HepG2 (cell line): ENCODE results near the gene ZFP36L2. TPM values are rescaled to one million over a fixed set of nuclear protein-coding genes. Genes with fewer than 3 reads are reported as not detected.

Experiments
- ATF7-NPFF ChIP-seq: sonication (generic); formaldehyde crosslinking; IDR thresholded peaks from 2 replicates; pipeline ENCODE4 v1.8.1; 2023; ENCODE audit warnings: mild to moderate bottlenecking, low read depth, missing genetic modification reagents, moderate library complexity
- GABPB1 ChIP-seq: IDR thresholded peaks from 2 replicates; pipeline ENCODE4 v1.6.1; 2016; ENCODE audit warnings: mild to moderate bottlenecking, missing genetic modification reagents, moderate library complexity, missing compliant biosample characterization
- HNF4G ChIP-seq, 2 experiments: sonication (generic) in 1 of 2; formaldehyde crosslinking in 1 of 2; IDR thresholded peaks; 2 replicates each; pipeline versions ENCODE4 v1.4.0 to v1.6.1; 2011 to 2020; ENCODE audit warnings: borderline replicate concordance in 2 of 2, low read depth in 2 of 2, mild to moderate bottlenecking in 2 of 2, low read length in 1 of 2, missing genetic modification reagents in 1 of 2, moderate library complexity in 1 of 2
- PHF20 ChIP-seq: sonication (generic); formaldehyde crosslinking; IDR thresholded peaks from 2 replicates; pipeline ENCODE4 v1.5.0; 2020; ENCODE audit warnings: mild to moderate bottlenecking, missing genetic modification reagents
- SOX6 ChIP-seq, 2 experiments: fragments of 450-650 bp in 1 of 2; sonication (generic) in 1 of 2; formaldehyde crosslinking in 1 of 2; IDR thresholded peaks; 2 replicates each; pipeline versions ENCODE4 v1.4.0 to v1.6.1; 2017 to 2020; ENCODE audit warnings: antibody characterized with exemption in 1 of 2, mild to moderate bottlenecking in 1 of 2, missing genetic modification reagents in 1 of 2
- U2AF1 ChIP-seq: fragments of 200-400 bp; formaldehyde crosslinking; optimal IDR thresholded peaks from 2 replicates; pipeline ENCODE3; 2017; ENCODE audit warnings: mild to moderate bottlenecking, low read depth, low read length
- ZNF547 ChIP-seq: sonication (generic); formaldehyde crosslinking; IDR thresholded peaks from 2 replicates; pipeline ENCODE4 v1.5.1; 2020; ENCODE audit warnings: mild to moderate bottlenecking, missing genetic modification reagents
- ZNF788 ChIP-seq: sonication (generic); formaldehyde crosslinking; IDR thresholded peaks from 2 replicates; pipeline ENCODE4 v1.5.0; 2020; ENCODE audit warnings: mild to moderate bottlenecking, missing genetic modification reagents, borderline replicate concordance
- polyA plus RNA-seq, 8 experiments: library from polyadenylated mRNA; depleted of rRNA in 3 of 8; stranded (reverse) in 7 of 8; unstranded in 1 of 8; fragments of >200 nt; fragmentation: Illumina TruSeq in 4 of 8; extraction: Trizol in 4 of 8; gene quantifications; 2 replicates each; pipeline versions ENCODE4 v1.2.1 to v1.2.3, GENCODE V29; 2011 to 2016; ENCODE audit warnings: low read depth in 4 of 8, missing spikeins in 1 of 8, mixed read lengths in 1 of 8; ENCODE audit not compliant: insufficient read depth in 1 of 8
- total RNA-seq, 5 experiments: library from RNA; depleted of rRNA; stranded (reverse); fragments of >200 nt; fragmentation: Illumina TruSeq; extraction: Trizol; gene quantifications; 2 replicates each; pipeline ENCODE4 v1.2.3, GENCODE V29; 2016; ENCODE audit warnings: low read depth in 1 of 5
- TF ChIP-seq, protein P1 (sequence below): sonication (generic); formaldehyde crosslinking; IDR thresholded peaks from 2 replicates; pipeline ENCODE4 v1.8.1; 2022; ENCODE audit warnings: low read depth, mild to moderate bottlenecking, missing genetic modification reagents
- TF ChIP-seq, protein P2 (sequence below): sonication (generic); formaldehyde crosslinking; IDR thresholded peaks from 2 replicates; pipeline ENCODE4 v1.4.0; 2020; ENCODE audit warnings: low read depth, mild to moderate bottlenecking, missing genetic modification reagents
- TF ChIP-seq, protein P3 (sequence below): sonication (generic); formaldehyde crosslinking; IDR thresholded peaks from one replicate; pipeline ENCODE4 v1.5.1; 2020; ENCODE audit warnings: mild to moderate bottlenecking, missing genetic modification reagents; ENCODE audit errors: not compliant biosample characterization
- TF ChIP-seq, protein P4 (sequence below): IDR thresholded peaks from 2 replicates; pipeline ENCODE4 v1.6.1; 2016; ENCODE audit warnings: low read depth, borderline replicate concordance

The ZFP36L2 gene
- total and polyA plus RNA-seq, 2 of the 13 experiments (the other 11 are each of a cell fraction or from before 2014, with no cell fraction given): 11.2 to 21.8 TPM

DNA sequence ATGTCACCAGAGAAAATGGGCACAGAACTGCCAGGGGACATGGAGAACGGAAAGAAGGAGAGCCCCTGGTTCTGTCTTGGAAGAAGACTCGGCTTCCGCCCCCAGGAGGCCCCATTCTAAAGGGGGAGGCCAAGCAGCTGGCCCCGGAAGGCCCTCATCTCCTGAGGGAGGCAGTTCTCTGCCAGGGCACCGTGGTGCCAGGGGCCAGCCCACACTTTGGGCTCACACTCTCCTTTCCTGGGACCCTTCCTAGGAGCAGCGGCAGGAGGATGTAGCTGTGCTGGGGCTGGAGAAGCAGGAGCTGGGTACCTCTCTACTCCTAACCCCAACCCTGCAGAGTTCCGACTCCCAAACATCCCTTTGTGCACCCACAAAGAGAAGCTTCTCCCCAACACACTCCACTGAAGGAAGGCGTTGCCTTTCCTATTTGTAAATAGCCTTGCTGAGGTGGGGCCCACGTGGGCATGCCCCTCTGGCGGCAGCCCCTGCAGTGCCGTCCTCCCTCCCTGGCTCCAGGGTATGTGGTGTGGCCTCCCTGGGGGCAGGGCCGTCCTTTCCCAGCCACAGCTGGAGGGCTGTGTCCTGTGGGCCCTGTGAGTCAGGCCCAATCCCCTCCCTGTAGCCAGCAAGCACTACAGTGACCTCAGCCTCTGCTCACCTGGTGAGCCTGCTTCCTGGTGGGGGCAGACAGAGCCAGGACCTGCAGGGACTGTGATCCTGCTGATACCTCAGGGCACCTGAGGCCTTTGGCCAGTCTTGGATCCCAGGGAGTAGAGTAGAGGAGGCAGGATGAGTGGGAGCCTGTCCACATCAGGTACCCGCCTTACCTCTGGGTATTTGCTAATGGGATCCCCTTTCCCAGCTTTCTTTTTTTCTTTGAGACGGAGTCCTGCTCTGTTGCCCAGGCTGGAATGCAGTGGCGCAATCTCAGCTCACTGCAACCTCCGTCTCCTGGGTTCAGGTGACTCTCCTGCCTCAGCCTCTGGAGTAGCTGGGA is 26.6 kb downstream of the ZFP36L2 start (continued):
- TF ChIP-seq, protein P1, sequence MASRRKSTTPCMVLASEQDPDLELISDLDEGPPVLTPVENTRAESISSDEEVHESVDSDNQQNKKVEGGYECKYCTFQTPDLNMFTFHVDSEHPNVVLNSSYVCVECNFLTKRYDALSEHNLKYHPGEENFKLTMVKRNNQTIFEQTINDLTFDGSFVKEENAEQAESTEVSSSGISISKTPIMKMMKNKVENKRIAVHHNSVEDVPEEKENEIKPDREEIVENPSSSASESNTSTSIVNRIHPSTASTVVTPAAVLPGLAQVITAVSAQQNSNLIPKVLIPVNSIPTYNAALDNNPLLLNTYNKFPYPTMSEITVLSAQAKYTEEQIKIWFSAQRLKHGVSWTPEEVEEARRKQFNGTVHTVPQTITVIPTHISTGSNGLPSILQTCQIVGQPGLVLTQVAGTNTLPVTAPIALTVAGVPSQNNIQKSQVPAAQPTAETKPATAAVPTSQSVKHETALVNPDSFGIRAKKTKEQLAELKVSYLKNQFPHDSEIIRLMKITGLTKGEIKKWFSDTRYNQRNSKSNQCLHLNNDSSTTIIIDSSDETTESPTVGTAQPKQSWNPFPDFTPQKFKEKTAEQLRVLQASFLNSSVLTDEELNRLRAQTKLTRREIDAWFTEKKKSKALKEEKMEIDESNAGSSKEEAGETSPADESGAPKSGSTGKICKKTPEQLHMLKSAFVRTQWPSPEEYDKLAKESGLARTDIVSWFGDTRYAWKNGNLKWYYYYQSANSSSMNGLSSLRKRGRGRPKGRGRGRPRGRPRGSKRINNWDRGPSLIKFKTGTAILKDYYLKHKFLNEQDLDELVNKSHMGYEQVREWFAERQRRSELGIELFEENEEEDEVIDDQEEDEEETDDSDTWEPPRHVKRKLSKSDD (CRISPR knock-in tag): 0 out of 2 replicates have a peak, but pooled peaks have one; percentile 38
- TF ChIP-seq GABPB1 (CRISPR knock-in tag) (peak; percentile 68; the same call in 1 of the 2 replicates), SOX6 (IDR thresholded peaks at IDR 0.05) (no peak), SOX6 (CRISPR knock-in tag; IDR thresholded peaks at IDR 0.05) (peak; percentile 57), ZNF788 (CRISPR knock-in tag) (peak; percentile 81; the same call in 1 of the 2 replicates), PHF20 (CRISPR knock-in tag) (peak; percentile 60), ATF7-NPFF (CRISPR knock-in tag) (no peak), HNF4G (IDR thresholded peaks at IDR 0.05; ENCODE audit: borderline replicate concordance, low read depth, low read length) (peak; percentile 5; the same call in 1 of the 2 replicates), HNF4G (CRISPR knock-in tag; IDR thresholded peaks at IDR 0.05; ENCODE audit: borderline replicate concordance, low read depth) (peak; percentile 46; the same call in 1 of the 2 replicates), ZNF547 (CRISPR knock-in tag) (peak; percentile 69), U2AF1 (no peak)
- TF ChIP-seq, protein P2, sequence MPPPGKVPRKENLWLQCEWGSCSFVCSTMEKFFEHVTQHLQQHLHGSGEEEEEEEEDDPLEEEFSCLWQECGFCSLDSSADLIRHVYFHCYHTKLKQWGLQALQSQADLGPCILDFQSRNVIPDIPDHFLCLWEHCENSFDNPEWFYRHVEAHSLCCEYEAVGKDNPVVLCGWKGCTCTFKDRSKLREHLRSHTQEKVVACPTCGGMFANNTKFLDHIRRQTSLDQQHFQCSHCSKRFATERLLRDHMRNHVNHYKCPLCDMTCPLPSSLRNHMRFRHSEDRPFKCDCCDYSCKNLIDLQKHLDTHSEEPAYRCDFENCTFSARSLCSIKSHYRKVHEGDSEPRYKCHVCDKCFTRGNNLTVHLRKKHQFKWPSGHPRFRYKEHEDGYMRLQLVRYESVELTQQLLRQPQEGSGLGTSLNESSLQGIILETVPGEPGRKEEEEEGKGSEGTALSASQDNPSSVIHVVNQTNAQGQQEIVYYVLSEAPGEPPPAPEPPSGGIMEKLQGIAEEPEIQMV: 0 out of 2 replicates have a peak, but pooled peaks have one; percentile 16
- TF ChIP-seq, protein P3, sequence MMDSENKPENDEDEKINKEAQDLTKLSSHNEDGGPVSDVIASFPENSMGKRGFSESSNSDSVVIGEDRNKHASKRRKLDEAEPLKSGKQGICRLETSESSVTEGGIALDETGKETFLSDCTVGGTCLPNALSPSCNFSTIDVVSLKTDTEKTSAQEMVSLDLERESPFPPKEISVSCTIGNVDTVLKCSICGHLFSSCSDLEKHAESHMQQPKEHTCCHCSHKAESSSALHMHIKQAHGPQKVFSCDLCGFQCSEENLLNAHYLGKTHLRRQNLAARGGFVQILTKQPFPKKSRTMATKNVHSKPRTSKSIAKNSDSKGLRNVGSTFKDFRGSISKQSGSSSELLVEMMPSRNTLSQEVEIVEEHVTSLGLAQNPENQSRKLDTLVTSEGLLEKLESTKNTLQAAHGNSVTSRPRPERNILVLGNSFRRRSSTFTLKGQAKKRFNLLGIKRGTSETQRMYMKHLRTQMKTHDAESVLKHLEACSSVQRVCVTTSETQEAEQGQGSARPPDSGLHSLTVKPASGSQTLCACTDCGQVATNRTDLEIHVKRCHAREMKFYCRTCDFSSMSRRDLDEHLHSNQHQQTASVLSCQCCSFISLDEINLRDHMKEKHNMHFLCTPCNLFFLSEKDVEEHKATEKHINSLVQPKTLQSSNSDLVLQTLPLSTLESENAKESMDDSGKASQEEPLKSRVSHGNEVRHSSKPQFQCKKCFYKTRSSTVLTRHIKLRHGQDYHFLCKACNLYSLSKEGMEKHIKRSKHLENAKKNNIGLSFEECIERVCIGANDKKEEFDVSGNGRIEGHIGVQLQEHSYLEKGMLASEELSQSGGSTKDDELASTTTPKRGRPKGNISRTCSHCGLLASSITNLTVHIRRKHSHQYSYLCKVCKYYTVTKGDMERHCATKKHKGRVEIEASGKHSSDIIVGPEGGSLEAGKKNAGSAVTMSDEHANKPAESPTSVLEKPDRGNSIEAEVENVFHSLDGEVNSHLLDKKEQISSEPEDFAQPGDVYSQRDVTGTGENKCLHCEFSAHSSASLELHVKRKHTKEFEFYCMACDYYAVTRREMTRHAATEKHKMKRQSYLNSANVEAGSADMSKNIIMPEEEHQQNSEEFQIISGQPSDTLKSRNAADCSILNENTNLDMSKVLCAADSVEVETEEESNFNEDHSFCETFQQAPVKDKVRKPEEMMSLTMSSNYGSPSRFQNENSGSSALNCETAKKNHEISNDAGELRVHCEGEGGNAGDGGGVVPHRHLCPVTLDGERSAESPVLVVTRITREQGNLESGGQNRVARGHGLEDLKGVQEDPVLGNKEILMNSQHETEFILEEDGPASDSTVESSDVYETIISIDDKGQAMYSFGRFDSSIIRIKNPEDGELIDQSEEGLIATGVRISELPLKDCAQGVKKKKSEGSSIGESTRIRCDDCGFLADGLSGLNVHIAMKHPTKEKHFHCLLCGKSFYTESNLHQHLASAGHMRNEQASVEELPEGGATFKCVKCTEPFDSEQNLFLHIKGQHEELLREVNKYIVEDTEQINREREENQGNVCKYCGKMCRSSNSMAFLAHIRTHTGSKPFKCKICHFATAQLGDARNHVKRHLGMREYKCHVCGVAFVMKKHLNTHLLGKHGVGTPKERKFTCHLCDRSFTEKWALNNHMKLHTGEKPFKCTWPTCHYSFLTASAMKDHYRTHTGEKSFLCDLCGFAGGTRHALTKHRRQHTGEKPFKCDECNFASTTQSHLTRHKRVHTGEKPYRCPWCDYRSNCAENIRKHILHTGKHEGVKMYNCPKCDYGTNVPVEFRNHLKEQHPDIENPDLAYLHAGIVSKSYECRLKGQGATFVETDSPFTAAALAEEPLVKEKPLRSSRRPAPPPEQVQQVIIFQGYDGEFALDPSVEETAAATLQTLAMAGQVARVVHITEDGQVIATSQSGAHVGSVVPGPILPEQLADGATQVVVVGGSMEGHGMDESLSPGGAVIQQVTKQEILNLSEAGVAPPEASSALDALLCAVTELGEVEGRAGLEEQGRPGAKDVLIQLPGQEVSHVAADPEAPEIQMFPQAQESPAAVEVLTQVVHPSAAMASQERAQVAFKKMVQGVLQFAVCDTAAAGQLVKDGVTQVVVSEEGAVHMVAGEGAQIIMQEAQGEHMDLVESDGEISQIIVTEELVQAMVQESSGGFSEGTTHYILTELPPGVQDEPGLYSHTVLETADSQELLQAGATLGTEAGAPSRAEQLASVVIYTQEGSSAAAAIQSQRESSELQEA (CRISPR knock-in tag): peak; percentile 75
- TF ChIP-seq, protein P4, sequence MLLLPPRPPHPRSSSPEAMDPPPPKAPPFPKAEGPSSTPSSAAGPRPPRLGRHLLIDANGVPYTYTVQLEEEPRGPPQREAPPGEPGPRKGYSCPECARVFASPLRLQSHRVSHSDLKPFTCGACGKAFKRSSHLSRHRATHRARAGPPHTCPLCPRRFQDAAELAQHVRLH (CRISPR knock-in tag): peak; percentile 47; the same call in 1 of the 2 replicates
